AG04450 (cell line): Measurements from ENCODE around the gene IL16. TPM values are rescaled to one million over a fixed set of nuclear protein-coding genes. Genes with fewer than 3 reads are reported as not detected.

Experiments used
- CTCF ChIA-PET: fragments of 300-600, 350-600 bp; formaldehyde crosslinking; extraction: SDS; loops from one replicate; lab custom pipeline; 2022; ENCODE audit warnings: antibody characterized with exemption, inconsistent platforms; lab: Charles Lee
- POLR2A ChIA-PET: fragments of 350-600 bp; formaldehyde crosslinking; extraction: SDS; loops from one replicate; lab custom pipeline; 2021; ENCODE audit warnings: antibody characterized with exemption, inconsistent platforms; lab: Yijun Ruan, JAX
- DNase-seq: peaks from one replicate; pipeline ENCODE4 v3.0.0-alpha.2; 2011; ENCODE audit warnings: low read depth, low spot score
- H3K27ac ChIP-seq: one replicate; pipeline ENCODE4 v1.5.1; 2012; ENCODE audit warnings: low read depth, low read length, control low read depth
- H3K27me3 ChIP-seq: one replicate; pipeline ENCODE4 v1.6.0; 2012; ENCODE audit warnings: low read length; ENCODE audit not compliant: control insufficient read depth, insufficient read depth
- H3K4me3 ChIP-seq: 2 replicates; pipeline ENCODE4 v1.5.1; 2011; ENCODE audit warnings: mild to moderate bottlenecking, low read depth, low read length, control low read depth
- H3K9me3 ChIP-seq: 2 replicates; pipeline ENCODE4 v1.5.1; 2012; ENCODE audit warnings: low read length; ENCODE audit not compliant: control insufficient read depth, insufficient read depth
- polyA plus RNA-seq: library from polyadenylated mRNA; depleted of rRNA; stranded (reverse); fragments of >200 nt; gene quantifications from 2 replicates; pipeline ENCODE4 v1.2.3, GENCODE V29; 2011
- TF ChIP-seq, protein P1 (sequence below): IDR thresholded peaks from 2 replicates; pipeline ENCODE4 v1.5.1; 2011; ENCODE audit warnings: low read depth, low read length, control low read depth, inconsistent platforms

IL16 gene
- polyA plus RNA-seq, 1 experiment = 3.8 TPM

DNA sequence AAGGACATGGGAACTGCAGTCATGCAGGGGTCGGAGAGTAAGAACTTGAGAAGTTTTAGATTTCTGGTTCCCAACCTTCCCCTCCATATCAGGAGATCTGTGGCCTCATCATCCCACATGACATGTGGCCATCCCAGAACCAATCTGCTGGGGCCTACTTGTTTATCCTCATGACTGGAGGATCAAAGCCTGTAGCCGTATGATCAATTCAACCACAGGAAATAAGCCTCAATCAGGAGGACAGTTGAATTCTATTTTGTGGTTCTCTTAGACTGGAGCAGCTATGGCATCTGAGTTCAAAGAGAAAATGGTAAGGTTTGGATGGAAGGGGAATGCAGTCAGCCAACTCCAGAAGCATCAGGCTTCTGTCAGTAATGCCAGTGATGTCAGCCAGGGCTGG, 57.2 kb downstream of the IL16 start:
- ChIA-PET CTCF (interaction anchor here (0.9 to 9.0 kb wide), 4 partner anchors 12 to 140 kb away, joined by 3 to 96 read pairs (median 42); no protein-coding TSS in a partner anchor), POLR2A (interaction anchor here (0.9 kb wide), 1 partner anchor 89 kb away, joined by 3 read pairs; no protein-coding TSS in a partner anchor)
- Histone ChIP-seq H3K4me3 (no peak overlapping the region), H3K27ac (no peak overlapping the region), H3K9me3 (peaks cover 3% of the 10 kb centered on the region; the same call in 1 of the 2 replicates), H3K27me3 (no peaks in the 10 kb centered on the region)
- no peak for DNase-seq
- TF ChIP-seq, protein P1, sequence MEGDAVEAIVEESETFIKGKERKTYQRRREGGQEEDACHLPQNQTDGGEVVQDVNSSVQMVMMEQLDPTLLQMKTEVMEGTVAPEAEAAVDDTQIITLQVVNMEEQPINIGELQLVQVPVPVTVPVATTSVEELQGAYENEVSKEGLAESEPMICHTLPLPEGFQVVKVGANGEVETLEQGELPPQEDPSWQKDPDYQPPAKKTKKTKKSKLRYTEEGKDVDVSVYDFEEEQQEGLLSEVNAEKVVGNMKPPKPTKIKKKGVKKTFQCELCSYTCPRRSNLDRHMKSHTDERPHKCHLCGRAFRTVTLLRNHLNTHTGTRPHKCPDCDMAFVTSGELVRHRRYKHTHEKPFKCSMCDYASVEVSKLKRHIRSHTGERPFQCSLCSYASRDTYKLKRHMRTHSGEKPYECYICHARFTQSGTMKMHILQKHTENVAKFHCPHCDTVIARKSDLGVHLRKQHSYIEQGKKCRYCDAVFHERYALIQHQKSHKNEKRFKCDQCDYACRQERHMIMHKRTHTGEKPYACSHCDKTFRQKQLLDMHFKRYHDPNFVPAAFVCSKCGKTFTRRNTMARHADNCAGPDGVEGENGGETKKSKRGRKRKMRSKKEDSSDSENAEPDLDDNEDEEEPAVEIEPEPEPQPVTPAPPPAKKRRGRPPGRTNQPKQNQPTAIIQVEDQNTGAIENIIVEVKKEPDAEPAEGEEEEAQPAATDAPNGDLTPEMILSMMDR = no peak

DNA sequence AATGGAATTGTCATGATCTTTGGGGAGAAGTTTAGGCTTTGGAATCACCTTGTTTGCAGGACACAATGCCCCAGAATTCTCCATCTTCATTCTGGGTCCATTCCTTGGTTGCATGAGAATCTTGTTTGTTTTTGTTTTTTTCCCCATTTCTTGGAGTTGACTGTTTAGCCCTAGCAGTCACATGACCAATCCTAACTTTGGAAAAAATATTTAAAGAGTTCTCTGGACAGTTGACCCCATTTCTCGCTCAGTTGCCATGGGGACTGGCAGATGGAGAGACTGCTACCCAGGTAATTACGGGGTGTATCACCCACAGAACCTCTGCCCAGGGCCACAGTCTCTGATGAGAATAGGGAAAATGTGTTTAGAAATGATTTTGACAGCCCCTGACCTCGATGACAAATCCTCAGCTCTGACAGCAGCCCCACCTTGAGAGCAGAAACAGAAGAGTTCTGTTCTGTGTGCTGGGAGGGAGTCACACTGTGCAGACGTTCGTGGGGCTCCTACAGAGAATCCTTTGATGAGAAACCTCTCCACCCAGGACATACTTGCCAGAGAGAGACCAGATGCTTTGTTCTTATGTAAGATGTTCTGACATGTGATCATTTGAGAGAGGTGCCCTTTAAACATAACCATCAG, 57.7 kb downstream of the IL16 start:
- ChIA-PET CTCF (interaction anchor here (0.7 to 9.0 kb wide), 4 partner anchors 9 to 140 kb away, joined by 3 to 96 read pairs (median 42); no protein-coding TSS in a partner anchor), POLR2A (interaction anchor here (0.9 kb wide), 1 partner anchor 90 kb away, joined by 3 read pairs; no protein-coding TSS in a partner anchor)
- H3K4me3 ChIP-seq = no peak overlapping the region
- TF ChIP-seq, protein P1 = no peak
- no peaks in the 10 kb centered on the region for H3K27me3 ChIP-seq
- peaks cover 3% of the 10 kb centered on the region; the same call in 1 of the 2 replicates for H3K9me3 ChIP-seq
- H3K27ac ChIP-seq = no peak overlapping the region
- no peak for DNase-seq

DNA sequence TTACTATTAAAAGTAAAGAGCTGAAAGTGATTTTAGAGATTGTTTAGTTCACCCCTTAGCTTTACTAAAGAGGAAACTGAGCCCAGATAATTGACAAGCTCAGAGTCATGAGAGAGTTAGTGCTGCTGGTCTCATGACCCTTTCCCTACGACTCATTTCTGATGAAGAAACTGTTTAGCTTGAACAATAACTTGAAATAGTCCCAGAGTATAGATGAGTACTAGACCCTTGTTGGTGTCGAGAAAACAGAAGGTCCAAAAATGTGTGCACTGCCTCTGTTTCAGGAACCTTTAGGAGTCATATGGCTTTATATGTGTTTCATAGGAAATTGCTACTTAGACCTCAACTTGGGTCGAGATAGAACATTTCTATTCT, 58.2 kb downstream of the IL16 start:
- DNase-seq = no peak
- CTCF ChIA-PET = interaction anchor here (0.7 to 9.0 kb wide), 4 partner anchors 8 to 141 kb away, joined by 3 to 96 read pairs (median 42); no protein-coding TSS in a partner anchor
- POLR2A ChIA-PET = interaction anchor here (0.9 kb wide), 1 partner anchor 90 kb away, joined by 3 read pairs; no protein-coding TSS in a partner anchor

DNA sequence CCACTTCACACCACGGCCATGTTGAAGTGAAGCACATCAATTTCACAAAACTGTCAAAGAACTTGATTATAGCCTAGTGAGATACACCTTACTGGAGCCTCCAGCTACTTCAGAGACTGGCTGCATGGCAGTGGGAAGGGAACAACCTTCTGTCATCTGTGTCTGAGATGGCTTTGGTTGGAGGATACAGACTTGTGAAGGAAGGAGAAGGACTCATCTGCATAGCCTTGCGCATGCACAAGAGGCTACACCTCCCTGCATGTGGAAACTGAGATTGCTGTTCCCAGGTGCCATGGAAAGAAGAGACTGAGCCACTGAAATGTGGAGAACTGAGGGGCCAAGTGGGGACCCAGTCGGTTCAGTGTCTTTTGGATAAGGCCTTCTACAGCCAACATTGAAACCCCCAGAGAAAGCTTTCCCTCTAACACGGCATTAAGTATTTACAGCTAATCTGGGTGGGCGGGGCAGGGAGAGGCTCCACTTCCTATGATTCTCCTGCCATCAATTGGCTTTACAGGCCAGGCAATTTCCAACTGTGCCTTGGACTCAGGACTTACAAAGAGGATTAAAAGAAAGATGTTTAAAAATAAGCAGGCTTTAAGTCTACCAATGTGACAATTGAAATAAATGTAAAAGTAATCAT, 58.8 kb downstream of the IL16 start:
- Histone ChIP-seq H3K4me3 (no peak overlapping the region), H3K27me3 (no peaks in the 10 kb centered on the region), H3K27ac (no peak overlapping the region), H3K9me3 (no peaks in the 10 kb centered on the region)
- CTCF ChIA-PET = interaction anchor here (0.7 to 9.0 kb wide), 4 partner anchors 8 to 142 kb away, joined by 3 to 96 read pairs (median 42); no protein-coding TSS in a partner anchor
- POLR2A ChIA-PET = no interaction called here
- TF ChIP-seq, protein P1 = no peak
- no peak for DNase-seq

More for the DNA sequence above, 58.2 kb downstream of the IL16 start:
- no peaks in the 10 kb centered on the region for H3K27me3 ChIP-seq
- peaks cover 3% of the 10 kb centered on the region; the same call in 1 of the 2 replicates for H3K9me3 ChIP-seq
- H3K4me3 ChIP-seq = no peak overlapping the region
- TF ChIP-seq, protein P1 = no peak
- no peak overlapping the region for H3K27ac ChIP-seq

DNA sequence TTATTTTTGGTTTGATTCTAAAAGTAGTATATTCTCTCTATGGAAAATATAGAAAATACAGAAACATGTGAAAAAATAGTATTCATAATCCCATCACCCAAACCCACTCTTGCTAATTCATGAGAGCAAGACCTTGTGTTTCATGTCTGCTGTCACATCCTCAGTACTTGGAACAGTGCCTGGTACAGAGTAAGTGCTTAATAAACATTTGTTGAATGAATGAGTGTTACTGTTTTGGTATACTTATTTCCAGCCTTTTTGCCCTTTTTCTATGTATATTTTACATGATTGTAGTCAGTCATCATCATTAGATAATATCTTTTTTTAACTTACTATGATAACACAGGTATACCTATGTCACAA, 59.3 kb downstream of the IL16 start:
- POLR2A ChIA-PET = no interaction called here
- TF ChIP-seq, protein P1 = no peak
- H3K27ac ChIP-seq = no peak overlapping the region
- H3K4me3 ChIP-seq = no peak overlapping the region
- H3K27me3 ChIP-seq = no peaks in the 10 kb centered on the region
- no peaks in the 10 kb centered on the region for H3K9me3 ChIP-seq
- DNase-seq = no peak
- CTCF ChIA-PET = interaction anchor here (0.7 to 9.0 kb wide), 4 partner anchors 10 to 147 kb away, joined by 3 to 96 read pairs (median 46); no protein-coding TSS in a partner anchor
